KMS-11 (cell line): ENCODE data around the gene AP3B1.

ENCODE experiments used
- H2AFZ ChIP-seq: fragments of 200-600 bp; sonication (generic); 2 replicates; pipeline ENCODE4 v1.6.1; 2016; ENCODE audit warnings: antibody characterized with exemption, mixed run types, low read depth
- H3K27ac ChIP-seq: fragments of 200-600 bp; sonication (generic); 2 replicates; pipeline ENCODE4 v1.6.1; 2016; ENCODE audit warnings: mild to moderate bottlenecking, mixed run types
- H3K27me3 ChIP-seq: fragments of 200-600 bp; sonication (generic); 2 replicates; pipeline ENCODE4 v1.6.1; 2017; ENCODE audit warnings: mild to moderate bottlenecking, low read depth, mixed run types, moderate library complexity; ENCODE audit not compliant: insufficient read depth
- H3K36me3 ChIP-seq: fragments of 200-600 bp; sonication (generic); 2 replicates; pipeline ENCODE4 v1.6.1; 2017; ENCODE audit warnings: mild to moderate bottlenecking, mixed run types; ENCODE audit not compliant: insufficient read depth
- H3K4me1 ChIP-seq: fragments of 200-600 bp; sonication (generic); 2 replicates; pipeline ENCODE4 v1.6.1; 2016; ENCODE audit warnings: mild to moderate bottlenecking, low read depth, mixed run types; ENCODE audit not compliant: poor library complexity, severe bottlenecking
- H3K4me2 ChIP-seq: fragments of 200-600 bp; sonication (generic); 2 replicates; pipeline ENCODE4 v1.7.0; 2016; ENCODE audit warnings: mild to moderate bottlenecking, mixed run types
- H3K4me3 ChIP-seq: fragments of 200-600 bp; sonication (generic); IDR thresholded peaks from 2 replicates; pipeline ENCODE4 v1.6.1; 2017; ENCODE audit warnings: low read depth, low read length, mixed read lengths; ENCODE audit not compliant: insufficient read depth
- H3K79me2 ChIP-seq: fragments of 200-600 bp; sonication (generic); 2 replicates; pipeline ENCODE4 v1.6.1; 2016; ENCODE audit warnings: low read depth, mixed run types; ENCODE audit not compliant: insufficient read depth
- H3K9ac ChIP-seq: fragments of 200-600 bp; sonication (generic); 2 replicates; pipeline ENCODE4 v1.6.1; 2016; ENCODE audit warnings: mild to moderate bottlenecking, mixed run types
- H4K20me1 ChIP-seq: fragments of 200-600 bp; sonication (generic); 2 replicates; pipeline ENCODE4 v1.6.1; 2016; ENCODE audit warnings: mild to moderate bottlenecking, mixed run types; ENCODE audit not compliant: insufficient read depth
- TF ChIP-seq, protein P1 (sequence below): fragments of 200-600 bp; sonication (generic); conservative IDR thresholded peaks from 2 replicates; pipeline ENCODE4 v1.6.1; 2017; ENCODE audit warnings: low read depth, mild to moderate bottlenecking, antibody characterized with exemption, low read length, moderate library complexity, mixed read lengths

AP3B1 gene

DNA sequence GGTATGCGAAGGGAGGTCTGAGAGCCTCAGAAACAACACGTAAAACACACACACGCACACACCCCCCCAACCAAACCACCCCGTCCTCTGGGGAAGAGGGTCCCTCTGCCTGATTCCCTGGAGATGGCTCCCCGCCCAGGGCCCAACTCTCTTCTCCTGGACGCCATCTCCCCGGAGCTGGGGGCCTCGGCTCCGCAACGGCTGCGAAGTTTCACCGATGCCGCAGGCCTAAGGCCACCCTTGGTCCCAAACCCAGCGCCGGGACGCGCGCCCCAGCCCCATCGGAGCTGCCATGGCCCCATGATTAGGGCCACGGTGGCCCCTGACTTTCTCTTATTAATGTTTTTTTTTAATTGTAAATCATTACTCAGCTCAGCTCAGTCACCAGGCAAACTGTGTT, 337.0 kb downstream of the AP3B1 start:
- Histone ChIP-seq H3K9ac (no peak overlapping the region), H3K79me2 (no peaks in the 10 kb centered on the region), H3K4me3 (no peak overlapping the region), H3K36me3 (no peaks in the 10 kb centered on the region), H3K4me2 (no peak overlapping the region), H3K27ac (no peak overlapping the region), H3K27me3 (no peaks in the 10 kb centered on the region), H4K20me1 (no peaks in the 10 kb centered on the region), H3K4me1 (peaks cover 34% of the 10 kb centered on the region), H2AFZ (no peak overlapping the region)
- TF ChIP-seq, protein P1, sequence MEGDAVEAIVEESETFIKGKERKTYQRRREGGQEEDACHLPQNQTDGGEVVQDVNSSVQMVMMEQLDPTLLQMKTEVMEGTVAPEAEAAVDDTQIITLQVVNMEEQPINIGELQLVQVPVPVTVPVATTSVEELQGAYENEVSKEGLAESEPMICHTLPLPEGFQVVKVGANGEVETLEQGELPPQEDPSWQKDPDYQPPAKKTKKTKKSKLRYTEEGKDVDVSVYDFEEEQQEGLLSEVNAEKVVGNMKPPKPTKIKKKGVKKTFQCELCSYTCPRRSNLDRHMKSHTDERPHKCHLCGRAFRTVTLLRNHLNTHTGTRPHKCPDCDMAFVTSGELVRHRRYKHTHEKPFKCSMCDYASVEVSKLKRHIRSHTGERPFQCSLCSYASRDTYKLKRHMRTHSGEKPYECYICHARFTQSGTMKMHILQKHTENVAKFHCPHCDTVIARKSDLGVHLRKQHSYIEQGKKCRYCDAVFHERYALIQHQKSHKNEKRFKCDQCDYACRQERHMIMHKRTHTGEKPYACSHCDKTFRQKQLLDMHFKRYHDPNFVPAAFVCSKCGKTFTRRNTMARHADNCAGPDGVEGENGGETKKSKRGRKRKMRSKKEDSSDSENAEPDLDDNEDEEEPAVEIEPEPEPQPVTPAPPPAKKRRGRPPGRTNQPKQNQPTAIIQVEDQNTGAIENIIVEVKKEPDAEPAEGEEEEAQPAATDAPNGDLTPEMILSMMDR: no peak

DNA sequence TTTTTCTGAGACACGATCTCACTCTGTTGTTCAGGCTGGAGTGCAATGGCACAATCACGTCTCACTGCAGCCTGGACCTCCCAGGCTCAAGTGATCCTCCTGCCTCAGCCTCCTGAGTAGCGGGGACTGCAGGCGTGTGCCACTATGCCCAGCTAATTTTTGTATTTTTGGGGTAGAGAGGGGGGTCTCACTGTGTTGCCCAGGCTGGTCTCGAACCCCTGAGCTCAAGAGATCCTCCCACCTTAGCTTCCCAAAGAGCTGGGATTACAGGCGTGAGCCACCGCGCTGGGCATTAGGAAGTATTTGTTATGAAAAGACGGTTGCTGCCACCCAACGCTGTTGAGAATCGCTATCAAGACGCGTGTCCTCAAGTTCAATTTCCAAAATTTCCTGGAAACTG, 337.4 kb downstream of the AP3B1 start:
- H3K4me1 ChIP-seq: peaks cover 34% of the 10 kb centered on the region
- H3K79me2 ChIP-seq: no peaks in the 10 kb centered on the region
- no peak overlapping the region for H3K4me3 ChIP-seq
- TF ChIP-seq, protein P1: no peak
- H3K9ac ChIP-seq: no peak overlapping the region
- no peak overlapping the region for H3K4me2 ChIP-seq
- H2AFZ ChIP-seq: no peak overlapping the region
- no peaks in the 10 kb centered on the region for H3K27me3 ChIP-seq
- no peaks in the 10 kb centered on the region for H4K20me1 ChIP-seq
- no peaks in the 10 kb centered on the region for H3K36me3 ChIP-seq
- H3K27ac ChIP-seq: no peak overlapping the region

DNA sequence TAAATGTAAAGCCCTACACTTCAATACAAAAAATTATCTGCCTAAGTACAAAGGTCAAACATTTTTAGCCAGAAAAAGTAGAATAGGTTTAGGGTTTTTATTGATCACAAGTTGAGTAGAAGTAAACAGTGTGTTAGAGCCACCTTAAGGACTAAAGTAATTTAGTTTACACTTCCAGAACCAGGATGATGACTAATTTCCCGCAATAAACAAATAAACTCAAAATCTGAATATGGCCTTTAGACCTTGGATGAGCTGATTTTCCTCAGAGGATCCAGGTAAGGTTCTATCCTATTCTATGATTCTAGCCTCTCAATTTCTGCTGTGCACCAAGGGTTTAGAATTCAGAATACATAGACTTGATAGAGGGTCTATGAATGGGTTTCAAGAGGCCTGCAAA, 338.9 kb downstream of the AP3B1 start:
- Histone ChIP-seq H3K79me2 (no peaks in the 10 kb centered on the region), H4K20me1 (no peaks in the 10 kb centered on the region), H3K27ac (no peak overlapping the region), H3K4me3 (no peak overlapping the region), H2AFZ (no peak overlapping the region), H3K4me1 (peaks cover 20% of the 10 kb centered on the region), H3K36me3 (no peaks in the 10 kb centered on the region), H3K4me2 (no peak overlapping the region), H3K27me3 (no peaks in the 10 kb centered on the region), H3K9ac (no peak overlapping the region)
- TF ChIP-seq, protein P1: no peak

DNA sequence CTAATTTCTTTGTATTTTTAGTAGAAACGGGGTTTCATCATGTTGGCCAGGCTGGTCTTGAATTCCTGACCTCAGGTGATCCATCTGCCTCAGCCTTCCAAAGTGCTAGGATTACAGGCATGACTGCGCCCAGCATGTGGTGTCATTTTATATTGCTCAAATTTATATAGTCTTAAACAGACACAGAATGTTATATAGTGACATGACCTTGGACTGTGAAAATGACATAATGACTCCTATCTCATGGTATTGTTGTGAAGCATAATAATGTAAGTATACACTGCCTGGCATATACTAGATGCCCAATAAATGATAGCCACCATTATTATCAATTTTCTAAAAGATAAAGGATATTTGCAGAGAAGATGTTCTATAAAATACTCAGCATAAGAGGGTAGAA, 341.1 kb downstream of the AP3B1 start:
- Histone ChIP-seq H3K4me2 (no peak overlapping the region), H3K9ac (no peak overlapping the region), H3K79me2 (no peaks in the 10 kb centered on the region), H3K4me3 (no peak overlapping the region), H3K36me3 (no peaks in the 10 kb centered on the region), H3K27ac (no peak overlapping the region), H2AFZ (no peak overlapping the region), H4K20me1 (no peaks in the 10 kb centered on the region), H3K4me1 (no peaks in the 10 kb centered on the region), H3K27me3 (no peaks in the 10 kb centered on the region)
- TF ChIP-seq, protein P1: no peak
